Measurements from ENCODE around the gene EVC. TPM values are rescaled to one million over a fixed set of nuclear protein-coding genes. Genes with fewer than 3 reads are reported as not detected.

EVC gene
- total RNA-seq, 4 donors from 2014 or later, result 89.8 to 134 (median 99.6) TPM

DNA sequence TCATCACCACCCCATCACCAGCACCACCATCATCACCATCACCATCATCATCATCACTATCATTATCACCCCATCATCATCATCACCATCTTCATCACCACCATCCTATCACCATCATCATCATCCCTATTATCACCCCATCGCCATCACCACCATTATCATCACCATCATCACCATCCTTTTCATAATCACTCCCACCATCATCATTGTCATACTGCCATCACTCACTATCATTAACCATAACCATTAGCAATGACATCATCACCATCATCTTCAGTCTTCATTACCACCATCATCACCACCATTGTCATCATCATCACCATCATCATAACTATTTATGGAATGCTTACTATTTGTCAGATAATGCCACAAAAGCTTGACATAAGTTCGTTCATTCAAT, 146.2 kb downstream of the EVC start:
- Histone ChIP-seq H3K36me3 (no peaks in the 10 kb centered on the region), H3K4me3 (no peak overlapping the region), H3K4me1 (no peaks in the 10 kb centered on the region), H3K9me3 (no peaks in the 10 kb centered on the region), H3K27ac (no peak overlapping the region), H3K27me3 (no peaks in the 10 kb centered on the region)
- DNase-seq (ENCODE audit: low spot score in 2 of 2), result no peak
- TF ChIP-seq, protein P1, sequence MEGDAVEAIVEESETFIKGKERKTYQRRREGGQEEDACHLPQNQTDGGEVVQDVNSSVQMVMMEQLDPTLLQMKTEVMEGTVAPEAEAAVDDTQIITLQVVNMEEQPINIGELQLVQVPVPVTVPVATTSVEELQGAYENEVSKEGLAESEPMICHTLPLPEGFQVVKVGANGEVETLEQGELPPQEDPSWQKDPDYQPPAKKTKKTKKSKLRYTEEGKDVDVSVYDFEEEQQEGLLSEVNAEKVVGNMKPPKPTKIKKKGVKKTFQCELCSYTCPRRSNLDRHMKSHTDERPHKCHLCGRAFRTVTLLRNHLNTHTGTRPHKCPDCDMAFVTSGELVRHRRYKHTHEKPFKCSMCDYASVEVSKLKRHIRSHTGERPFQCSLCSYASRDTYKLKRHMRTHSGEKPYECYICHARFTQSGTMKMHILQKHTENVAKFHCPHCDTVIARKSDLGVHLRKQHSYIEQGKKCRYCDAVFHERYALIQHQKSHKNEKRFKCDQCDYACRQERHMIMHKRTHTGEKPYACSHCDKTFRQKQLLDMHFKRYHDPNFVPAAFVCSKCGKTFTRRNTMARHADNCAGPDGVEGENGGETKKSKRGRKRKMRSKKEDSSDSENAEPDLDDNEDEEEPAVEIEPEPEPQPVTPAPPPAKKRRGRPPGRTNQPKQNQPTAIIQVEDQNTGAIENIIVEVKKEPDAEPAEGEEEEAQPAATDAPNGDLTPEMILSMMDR (IDR thresholded peaks at IDR 0.05), result no peak
- no peak for TF ChIP-seq EP300 (IDR thresholded peaks at IDR 0.05)
- TF ChIP-seq POLR2A (IDR thresholded peaks at IDR 0.05), result no peak
- WGBS, 2 donors, result 93 to 94% methylated on average over 2 of the region's 2 CpGs

DNA sequence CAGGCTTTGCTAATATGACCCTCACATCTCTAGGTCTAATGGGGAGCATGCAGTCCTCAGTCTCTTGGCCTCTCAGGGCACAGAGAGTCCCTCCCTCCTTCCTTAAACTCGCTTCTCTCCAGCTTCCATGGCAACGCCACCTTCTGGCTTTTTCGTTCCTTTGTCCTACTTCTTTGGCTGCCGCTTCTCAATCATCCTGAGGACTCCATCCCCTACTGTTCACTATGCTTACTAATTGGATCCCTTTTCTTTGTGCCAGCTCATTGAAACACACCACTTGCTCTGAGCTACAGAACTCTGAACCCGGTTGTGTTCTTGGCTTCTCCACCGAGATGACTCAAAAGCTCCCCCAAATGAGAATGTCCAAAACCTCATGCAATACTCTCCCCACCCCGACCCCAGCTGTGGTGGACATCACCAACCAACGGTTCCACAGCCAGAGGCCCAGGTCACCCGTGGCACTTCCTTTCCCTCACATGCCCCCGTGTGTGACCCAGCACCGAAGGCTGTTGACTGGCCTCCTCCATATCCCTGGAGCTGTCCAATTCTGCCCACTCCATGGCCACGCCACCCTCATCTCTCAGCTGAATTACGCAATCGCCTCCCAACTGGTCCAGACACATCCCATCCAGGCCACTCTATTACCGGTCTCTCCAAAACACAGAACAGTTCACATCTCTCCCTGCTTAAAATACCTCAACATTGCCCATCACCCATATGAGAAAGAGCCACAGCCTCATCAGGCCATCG, 147.2 kb downstream of the EVC start:
- DNase-seq (ENCODE audit: low spot score in 2 of 2), result no peak
- no peaks in the 10 kb centered on the region for H3K27me3 ChIP-seq
- no peak for TF ChIP-seq POLR2A (IDR thresholded peaks at IDR 0.05)
- TF ChIP-seq, protein P1 (IDR thresholded peaks at IDR 0.05), result no peak
- no peak for TF ChIP-seq EP300 (IDR thresholded peaks at IDR 0.05)
- no peak overlapping the region for H3K4me3 ChIP-seq
- WGBS, 2 donors, result 89% methylated on average over 16 of the region's 16 CpGs
- no peak overlapping the region for H3K27ac ChIP-seq
- H3K36me3 ChIP-seq, result no peaks in the 10 kb centered on the region
- no peaks in the 10 kb centered on the region for H3K4me1 ChIP-seq
- H3K9me3 ChIP-seq, result no peaks in the 10 kb centered on the region

DNA sequence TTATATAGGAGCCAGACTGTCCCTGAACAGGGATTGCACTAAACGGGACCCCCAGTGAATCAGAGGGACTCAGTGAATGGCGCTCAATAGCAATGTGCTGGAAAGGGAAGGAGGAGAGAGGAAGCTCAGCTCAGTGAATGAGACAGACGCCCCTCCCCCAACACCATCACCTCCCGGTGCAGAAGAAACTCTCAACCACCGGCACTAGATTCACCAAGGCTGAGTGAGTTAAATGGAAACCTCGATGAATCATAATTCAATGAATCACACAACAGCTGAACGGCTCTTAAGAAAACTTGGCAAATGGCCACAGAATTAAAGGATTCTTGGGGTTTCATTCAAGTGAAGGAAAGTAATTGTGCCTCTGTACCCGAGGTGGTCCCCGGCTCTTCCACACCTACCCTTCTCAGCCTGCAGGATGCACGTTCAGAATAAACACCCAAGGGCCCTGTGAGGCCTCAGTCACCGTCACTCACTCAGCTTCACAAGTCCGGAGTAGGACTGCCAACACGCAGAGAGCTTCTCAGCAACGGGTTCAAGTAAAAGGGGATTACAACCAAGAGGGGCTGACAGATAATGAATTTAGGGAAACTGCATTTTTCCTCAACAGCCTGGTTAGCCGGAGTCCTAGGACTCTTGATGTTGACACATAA, 152.6 kb downstream of the EVC start:
- 49% methylated on average over 15 of the region's 15 CpGs for WGBS, 2 donors
- DNase-seq (ENCODE audit: low spot score in 2 of 2), result no peak
- no peak overlapping the region for H3K27ac ChIP-seq
- no peaks in the 10 kb centered on the region for H3K27me3 ChIP-seq
- TF ChIP-seq POLR2A (IDR thresholded peaks at IDR 0.05), result no peak
- TF ChIP-seq EP300 (IDR thresholded peaks at IDR 0.05), result no peak
- TF ChIP-seq, protein P1 (IDR thresholded peaks at IDR 0.05), result no peak
- no peaks in the 10 kb centered on the region for H3K4me1 ChIP-seq
- no peak overlapping the region for H3K4me3 ChIP-seq
- H3K9me3 ChIP-seq, result no peaks in the 10 kb centered on the region
- H3K36me3 ChIP-seq, result no peaks in the 10 kb centered on the region

Other genes with a start within 250 kb of the EVC start
- 10 to 100 TPM; 26.7 to 37.3 (median 29.0) TPM for gene EVC2, start 2.6 kb upstream of the EVC start, total RNA-seq
- gene CRMP1, start 181.9 kb downstream of the EVC start, total RNA-seq, result under 1 TPM in 3 of 4 donors, not detected in 1; 0.21 to 0.59 (median 0.30) TPM

Measured in tibial nerve (tissue), 4 donors.